ENCODE results near the gene PPP2R5C. TPM values are rescaled to one million over a fixed set of nuclear protein-coding genes. Genes with fewer than 3 reads are reported as not detected.

The PPP2R5C gene
- total RNA-seq, 1 donor from 2014 or later = 237 TPM

GRCh38 chr14:101905614-101906013, 144.1 kb downstream of the PPP2R5C start:
- intact Hi-C loops (cut with micrococcal nuclease) = no loop called here

- intact Hi-C loops (cut with micrococcal nuclease) = no loop called here
Measured at GRCh38 chr14:101906645-101907044, 145.1 kb downstream of the PPP2R5C start.

- intact Hi-C loops (cut with micrococcal nuclease) = no loop called here
Measured at GRCh38 chr14:101907619-101908018, 146.1 kb downstream of the PPP2R5C start.

GRCh38 chr14:101908795-101909194, 147.3 kb downstream of the PPP2R5C start:
- intact Hi-C loops (cut with micrococcal nuclease) = no loop called here

GRCh38 chr14:101909371-101910096, 148.0 kb downstream of the PPP2R5C start:
- intact Hi-C loops (cut with micrococcal nuclease) = no loop called here

- intact Hi-C loops (cut with micrococcal nuclease) = no loop called here
Measured at GRCh38 chr14:101912841-101913240, 151.3 kb downstream of the PPP2R5C start.

GRCh38 chr14:101914083-101914482, 152.6 kb downstream of the PPP2R5C start:
- intact Hi-C loops (cut with micrococcal nuclease) = no loop called here

- intact Hi-C loops (cut with micrococcal nuclease) = no loop called here
Measured at GRCh38 chr14:101915871-101916815, 154.6 kb downstream of the PPP2R5C start.

GRCh38 chr14:101916816-101917412, 155.4 kb downstream of the PPP2R5C start:
- intact Hi-C loops (cut with micrococcal nuclease) = no loop called here

- intact Hi-C loops (cut with micrococcal nuclease) = no loop called here
Measured at GRCh38 chr14:101917413-101918017, 156.0 kb downstream of the PPP2R5C start.

- intact Hi-C loops (cut with micrococcal nuclease) = no loop called here
Measured at GRCh38 chr14:101918065-101918989, 156.8 kb downstream of the PPP2R5C start.

- intact Hi-C loops (cut with micrococcal nuclease) = no loop called here
Measured at GRCh38 chr14:101920271-101920670, 158.8 kb downstream of the PPP2R5C start.

- intact Hi-C loops (cut with micrococcal nuclease) = no loop called here
Measured at GRCh38 chr14:101922866-101923265, 161.4 kb downstream of the PPP2R5C start.

- intact Hi-C loops (cut with micrococcal nuclease) = no loop called here
Measured at GRCh38 chr14:101925152-101925551, 163.6 kb downstream of the PPP2R5C start.

GRCh38 chr14:101926085-101926484, 164.6 kb downstream of the PPP2R5C start:
- intact Hi-C loops (cut with micrococcal nuclease) = no loop called here

GRCh38 chr14:101926620-101927019, 165.1 kb downstream of the PPP2R5C start:
- intact Hi-C loops (cut with micrococcal nuclease) = no loop called here

GRCh38 chr14:101927859-101928258, 166.3 kb downstream of the PPP2R5C start:
- intact Hi-C loops (cut with micrococcal nuclease) = no loop called here

GRCh38 chr14:101928415-101928841, 166.9 kb downstream of the PPP2R5C start:
- intact Hi-C loops (cut with micrococcal nuclease) = no loop called here

GRCh38 chr14:101929096-101929495, 167.6 kb downstream of the PPP2R5C start:
- intact Hi-C loops (cut with micrococcal nuclease) = no loop called here

- intact Hi-C loops (cut with micrococcal nuclease) = no loop called here
Measured at GRCh38 chr14:101929946-101930345, 168.4 kb downstream of the PPP2R5C start.
